AG08395 (cell line): ENCODE results near the gene HGS.
"Not testable (repeated sequence)": the region's sequence is repeated elsewhere in the genome, so short reads cannot be mapped to it uniquely, and the experiment has no call there.

Experiments
- DNase-seq: peaks from one replicate; pipeline ENCODE4 v3.0.0; 2012; ENCODE audit warnings: mixed read lengths, low spot score

Gene HGS

GRCh38 chr17:81655378-81656117 is 28.3 kb upstream of the HGS start:
- DNase-seq, result no peak

- no peak for DNase-seq
These were observed 27.6 kb upstream of the HGS start, which contains the start of gene PDE6G for GRCh38 chr17:81656118-81656743. PDE6G (minus strand) TSS chr17:81656542; CDS start chr17:81653305, 3,237 bp downstream.

GRCh38 chr17:81656835-81657234 is 27.0 kb upstream of the HGS start:
- no peak for DNase-seq

GRCh38 chr17:81659038-81659437 is 24.8 kb upstream of the HGS start:
- no peak for DNase-seq

GRCh38 chr17:81660441-81660840 is 23.4 kb upstream of the HGS start:
- DNase-seq, result no peak

- DNase-seq, result no peak
These were observed 21.8 kb upstream of the HGS start for GRCh38 chr17:81662002-81662401.

GRCh38 chr17:81664051-81664470 is 19.8 kb upstream of the HGS start:
- DNase-seq, result no peak

- DNase-seq, result no peak
These were observed 18.4 kb upstream of the HGS start for GRCh38 chr17:81665205-81666091.

- no peak for DNase-seq
These were observed 17.8 kb upstream of the HGS start for GRCh38 chr17:81666092-81666341.

GRCh38 chr17:81666342-81667191 is 17.2 kb upstream of the HGS start, which contains the start of the genes CCDC137 and OXLD1:
CCDC137 (plus strand) TSS chr17:81666737; CDS start chr17:81666767, 30 bp downstream.
OXLD1 (minus strand) TSS chr17:81666605; CDS start chr17:81666577, 28 bp downstream.
- peak; percentile 98 for DNase-seq

- no peak for DNase-seq
These were observed 16.1 kb upstream of the HGS start for GRCh38 chr17:81667754-81668153.

GRCh38 chr17:81672504-81672903 is 11.3 kb upstream of the HGS start:
- no peak for DNase-seq

- DNase-seq, result no peak
These were observed 10.9 kb upstream of the HGS start for GRCh38 chr17:81672954-81673353.

- DNase-seq, result no peak
These were observed 10.1 kb upstream of the HGS start for GRCh38 chr17:81673561-81674258.

GRCh38 chr17:81675515-81676221 is 8.1 kb upstream of the HGS start:
- DNase-seq, result not testable (repeated sequence)

- DNase-seq, result no peak
These were observed 6.9 kb upstream of the HGS start for GRCh38 chr17:81676906-81677305.

- no peak for DNase-seq
These were observed 3.7 kb upstream of the HGS start for GRCh38 chr17:81680150-81680549.

GRCh38 chr17:81681672-81682071 is 2.1 kb upstream of the HGS start:
- no peak for DNase-seq

GRCh38 chr17:81682565-81683207 is 1.1 kb upstream of the HGS start:
- no peak for DNase-seq

- no peak for DNase-seq
These were observed 615 bp upstream of the HGS start for GRCh38 chr17:81683208-81683583.
